T-helper 1 cell (primary cell): ENCODE results near the gene CDKL1.
"Not testable (repeated sequence)": the region's sequence is repeated elsewhere in the genome, so short reads cannot be mapped to it uniquely, and the experiment has no call there.

ENCODE experiments used
- DNase-seq, 5 donors: peaks; one replicate each; pipeline ENCODE4 v3.0.0-alpha.2; 2012 to 2020

Gene CDKL1

DNA sequence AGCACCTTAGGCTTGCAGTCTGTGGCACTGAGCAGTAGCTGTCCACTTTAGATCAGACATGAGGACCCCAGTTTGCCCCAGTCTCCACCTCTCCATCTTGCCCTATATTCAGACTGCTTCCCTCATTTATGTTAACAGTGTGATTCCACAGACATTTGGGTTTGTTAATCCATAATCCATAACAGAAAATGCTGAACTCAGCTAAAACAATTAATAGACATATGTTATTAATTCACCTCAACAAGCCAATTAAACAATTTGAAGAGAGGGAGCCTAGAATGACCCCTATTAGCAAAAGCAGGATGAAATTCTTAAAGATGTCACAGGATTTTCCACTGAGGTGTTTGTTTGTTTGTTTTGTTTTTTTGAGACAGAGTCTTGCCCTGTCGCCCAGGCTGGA lies 9.1 kb downstream of the CDKL1 start:
- no peak for DNase-seq

DNA sequence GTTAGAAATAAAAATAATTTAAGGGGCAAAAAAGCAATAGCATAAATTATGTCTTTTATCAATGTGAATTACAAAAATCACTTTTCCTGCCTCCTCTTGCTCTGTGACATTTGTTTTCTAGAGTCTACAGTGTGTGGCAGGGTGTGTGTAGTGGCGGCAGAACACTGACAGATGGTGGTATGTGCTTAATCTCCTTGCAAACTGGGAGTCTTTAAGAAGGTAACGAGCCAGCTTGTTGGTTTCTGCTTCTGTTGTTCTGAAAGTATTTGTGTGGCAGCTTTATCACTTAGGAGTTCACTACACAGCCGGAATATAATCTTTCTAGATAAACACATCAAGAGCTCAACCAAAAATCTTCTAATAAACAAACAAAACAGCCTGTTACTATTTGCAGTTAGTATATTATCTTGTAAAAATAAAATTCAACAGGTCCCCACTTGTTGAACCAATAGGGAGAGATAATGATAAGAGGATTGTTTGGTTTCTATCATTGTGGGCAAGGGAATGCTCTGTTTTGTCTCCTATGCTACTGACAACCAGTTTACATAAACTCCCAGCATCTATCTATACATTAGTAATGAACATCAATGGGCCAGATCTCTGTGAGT lies 13.0 kb downstream of the CDKL1 start:
- no peak for DNase-seq

DNA sequence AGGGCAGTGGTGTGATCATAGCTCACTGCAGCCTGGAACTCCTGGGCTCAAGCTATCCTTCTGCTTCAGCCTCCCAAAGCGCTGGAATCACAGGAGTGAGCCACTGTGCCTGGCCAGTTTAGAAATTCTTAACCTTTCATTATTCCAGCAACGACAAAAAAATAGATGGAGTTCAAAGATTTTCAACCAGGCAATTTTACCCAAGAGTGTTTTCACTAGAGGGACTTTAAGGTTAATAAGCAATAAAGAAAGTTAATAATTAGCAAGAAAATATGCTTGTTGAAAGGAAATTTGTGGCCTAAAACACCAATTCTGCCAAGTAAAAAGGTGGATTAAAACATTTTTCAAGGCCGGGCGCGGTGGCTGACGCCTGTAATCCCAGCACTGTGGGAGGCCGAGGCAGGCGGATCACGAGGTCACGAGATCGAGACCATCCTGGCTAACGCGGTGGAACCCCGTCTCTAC lies 14.8 kb downstream of the CDKL1 start:
- DNase-seq: no peak

DNA sequence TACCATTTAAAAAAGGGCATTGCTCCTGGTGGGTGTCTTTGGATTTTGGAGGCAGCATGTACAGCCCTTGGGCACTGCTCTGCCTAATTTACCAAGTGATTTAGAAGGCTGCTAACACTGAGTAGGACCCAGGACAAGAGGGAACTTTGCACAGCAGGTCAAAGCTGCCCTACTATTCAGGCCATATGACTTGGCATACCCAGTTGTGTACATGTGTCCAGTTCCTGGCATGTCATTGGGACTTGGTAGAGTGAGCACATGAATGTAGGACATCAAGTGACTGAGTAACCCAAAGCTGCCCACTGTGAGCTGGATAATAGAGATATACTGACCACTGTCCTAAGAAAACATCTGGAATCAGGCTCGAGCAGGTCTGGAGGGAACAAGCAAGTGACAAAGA lies 15.7 kb downstream of the CDKL1 start:
- no peak for DNase-seq

DNA sequence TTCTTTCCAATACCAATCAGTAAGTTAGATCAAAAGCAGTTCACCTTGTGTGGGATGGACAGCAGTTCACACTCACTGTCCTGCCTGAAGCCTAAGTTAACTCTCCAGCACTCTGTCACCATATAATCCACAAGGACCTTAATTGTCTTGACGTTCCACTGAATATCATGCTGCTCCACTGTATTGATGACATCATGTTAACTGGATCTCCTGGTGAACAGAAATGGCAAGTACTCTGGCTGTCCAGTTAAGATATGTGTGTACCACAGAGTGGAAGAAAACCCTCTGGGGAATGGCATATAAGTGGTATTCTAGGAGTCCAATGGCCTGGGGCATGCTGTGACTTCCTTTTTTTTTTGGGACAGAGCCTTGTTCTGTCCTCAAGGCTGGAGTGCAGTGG lies 16.2 kb downstream of the CDKL1 start:
- no peak for DNase-seq

GRCh38 chr14:50379563-50379962 lies 17.1 kb downstream of the CDKL1 start:
- no peak for DNase-seq

DNA sequence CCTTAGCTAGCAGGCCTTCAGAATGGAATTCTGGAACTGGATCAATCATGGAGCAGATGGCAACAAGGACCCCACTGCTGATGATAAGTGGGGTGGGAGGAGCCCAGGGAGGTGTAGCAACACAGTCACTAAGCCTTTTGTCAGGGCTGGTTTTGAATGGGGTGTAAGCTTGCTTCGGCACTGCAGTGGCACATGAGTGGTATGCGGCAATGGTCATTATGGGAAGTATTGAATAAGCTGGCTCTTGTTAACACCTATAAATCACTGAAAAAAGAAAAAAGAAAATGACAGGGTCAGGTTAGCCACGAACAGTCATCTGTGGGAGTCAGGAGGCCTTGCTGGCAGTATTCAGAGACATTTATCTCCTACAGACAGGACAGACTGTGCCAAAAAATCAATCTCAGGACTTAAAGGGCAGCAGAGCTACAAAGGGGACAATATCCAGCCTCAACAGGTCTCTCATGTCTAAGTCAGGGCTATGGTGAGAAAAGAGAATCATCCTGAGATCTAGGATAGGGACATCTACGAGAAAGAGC lies 19.1 kb downstream of the CDKL1 start:
- no peak for DNase-seq

DNA sequence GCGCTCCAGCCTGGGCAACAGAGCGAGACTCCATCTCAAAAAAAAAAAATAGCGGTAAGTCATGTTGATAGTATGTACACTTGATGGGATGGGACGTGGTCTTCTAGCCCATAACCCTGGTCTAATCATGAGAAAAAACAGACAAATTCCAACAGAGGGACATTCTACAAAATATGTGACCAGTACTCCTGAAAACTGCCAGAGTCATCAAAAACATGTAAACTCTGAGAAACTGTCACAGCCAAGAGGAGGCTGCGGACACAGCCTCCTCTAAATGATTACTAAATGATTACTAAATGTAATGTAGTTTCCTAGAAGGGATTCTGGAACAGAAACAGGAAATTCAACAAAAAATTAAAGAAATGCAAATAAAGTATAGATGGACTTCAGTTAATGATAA lies 20.9 kb downstream of the CDKL1 start:
- no peak for DNase-seq

DNA sequence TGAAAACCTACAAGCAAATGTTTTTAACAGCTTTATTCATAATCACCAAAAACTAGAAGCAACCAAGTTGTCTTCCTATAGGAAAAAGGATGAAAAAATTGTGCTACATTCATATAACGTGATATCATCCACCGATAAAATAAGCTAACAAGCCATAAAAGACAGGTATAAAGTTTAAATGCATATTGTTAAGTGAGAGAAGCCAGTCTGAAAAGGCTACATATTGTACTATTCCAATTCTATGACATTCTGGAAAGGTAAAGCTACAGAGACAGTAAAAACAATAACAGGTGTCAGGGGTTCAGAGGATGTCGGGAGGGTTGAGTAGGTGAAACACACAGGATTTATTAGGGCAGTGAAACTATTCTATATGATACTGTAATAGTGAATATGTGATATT lies 22.7 kb downstream of the CDKL1 start:
- no peak for DNase-seq

GRCh38 chr14:50371546-50371945 lies 25.1 kb downstream of the CDKL1 start:
- no peak for DNase-seq

DNA sequence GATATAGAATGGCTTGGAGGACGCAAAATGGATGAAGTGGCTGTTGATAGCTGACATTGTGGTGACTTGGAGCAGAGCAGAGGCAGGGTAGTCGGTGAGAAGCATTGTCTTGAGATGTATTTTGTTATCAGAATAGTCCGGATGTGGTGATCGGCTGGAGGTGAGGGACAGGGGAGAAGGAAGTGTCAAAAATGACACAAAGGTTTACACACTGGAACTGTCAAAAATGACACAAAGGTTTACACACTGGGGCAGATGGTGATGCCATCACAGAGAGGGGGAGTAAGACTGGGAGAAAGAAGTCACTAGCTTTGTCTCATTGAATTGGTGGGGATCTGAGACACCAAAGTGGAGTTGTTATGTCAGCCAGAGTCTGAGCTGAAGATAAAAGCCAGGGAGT lies 30.1 kb downstream of the CDKL1 start:
- DNase-seq: no peak

DNA sequence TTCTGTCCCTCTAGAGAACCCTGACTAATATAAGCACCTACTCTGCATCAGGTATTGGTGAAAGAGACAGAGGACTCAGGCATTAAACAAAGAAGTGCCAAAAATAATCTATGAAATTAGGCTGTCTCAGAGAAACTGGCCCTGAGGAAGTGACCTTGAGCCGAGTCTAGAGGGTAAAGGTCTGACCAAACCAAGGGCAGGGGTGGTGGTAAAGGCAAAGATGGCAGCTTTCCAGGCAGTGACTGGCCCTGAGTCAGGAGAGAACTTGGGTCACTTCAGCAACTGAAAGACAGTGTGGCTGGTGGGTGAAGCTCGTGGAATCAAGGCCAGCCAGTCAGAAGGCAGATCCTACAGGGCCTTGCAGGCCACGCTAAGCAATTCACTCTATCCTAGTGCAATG lies 30.6 kb downstream of the CDKL1 start:
- no peak for DNase-seq

- DNase-seq: not testable (repeated sequence)
Measured at GRCh38 chr14:50365572-50365971, 31.1 kb downstream of the CDKL1 start.

DNA sequence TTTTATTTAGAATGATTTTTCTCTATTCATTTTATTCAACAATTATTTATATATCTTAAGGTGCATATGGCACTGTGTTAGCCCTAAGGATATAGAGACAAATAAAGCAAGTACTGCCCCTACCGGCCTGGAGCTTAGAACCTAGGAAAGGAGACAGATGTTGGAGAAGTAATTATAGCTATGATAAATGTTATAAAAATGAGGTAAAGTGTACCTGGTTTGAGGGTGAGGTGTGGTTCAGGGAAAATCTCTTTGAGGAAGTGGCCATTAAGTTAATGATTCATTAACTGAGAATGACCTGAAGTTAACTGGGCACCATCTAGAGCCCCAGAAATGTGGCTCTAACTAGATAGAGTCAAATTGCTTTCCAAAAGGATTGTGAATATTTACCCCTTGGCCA lies 31.9 kb downstream of the CDKL1 start:
- no peak for DNase-seq

DNA sequence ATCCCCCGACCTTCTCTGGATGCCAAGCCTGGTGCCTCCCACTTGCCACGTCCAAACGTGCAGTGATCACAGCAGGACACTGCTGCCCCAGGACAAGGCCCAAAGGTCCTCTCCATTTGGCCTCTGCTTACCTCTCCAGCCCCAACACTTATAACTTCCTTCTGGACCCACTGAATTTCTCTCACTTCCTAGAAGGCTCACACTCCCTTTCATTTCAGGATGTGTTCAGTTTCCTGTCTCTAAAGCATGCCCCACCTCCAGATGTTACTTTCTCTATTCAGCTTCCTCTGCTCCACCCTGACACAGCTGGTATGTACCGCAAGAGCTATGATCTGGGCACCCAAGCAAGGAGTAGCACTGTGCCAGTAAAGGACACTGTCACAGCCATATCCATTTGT lies 33.0 kb downstream of the CDKL1 start:
- DNase-seq: peak in 3 of 5 donors; percentile 16 to 87 (median 29)

GRCh38 chr14:50362764-50363713 lies 33.6 kb downstream of the CDKL1 start:
- DNase-seq: peak in 1 of 5 donors; percentile 36

DNA sequence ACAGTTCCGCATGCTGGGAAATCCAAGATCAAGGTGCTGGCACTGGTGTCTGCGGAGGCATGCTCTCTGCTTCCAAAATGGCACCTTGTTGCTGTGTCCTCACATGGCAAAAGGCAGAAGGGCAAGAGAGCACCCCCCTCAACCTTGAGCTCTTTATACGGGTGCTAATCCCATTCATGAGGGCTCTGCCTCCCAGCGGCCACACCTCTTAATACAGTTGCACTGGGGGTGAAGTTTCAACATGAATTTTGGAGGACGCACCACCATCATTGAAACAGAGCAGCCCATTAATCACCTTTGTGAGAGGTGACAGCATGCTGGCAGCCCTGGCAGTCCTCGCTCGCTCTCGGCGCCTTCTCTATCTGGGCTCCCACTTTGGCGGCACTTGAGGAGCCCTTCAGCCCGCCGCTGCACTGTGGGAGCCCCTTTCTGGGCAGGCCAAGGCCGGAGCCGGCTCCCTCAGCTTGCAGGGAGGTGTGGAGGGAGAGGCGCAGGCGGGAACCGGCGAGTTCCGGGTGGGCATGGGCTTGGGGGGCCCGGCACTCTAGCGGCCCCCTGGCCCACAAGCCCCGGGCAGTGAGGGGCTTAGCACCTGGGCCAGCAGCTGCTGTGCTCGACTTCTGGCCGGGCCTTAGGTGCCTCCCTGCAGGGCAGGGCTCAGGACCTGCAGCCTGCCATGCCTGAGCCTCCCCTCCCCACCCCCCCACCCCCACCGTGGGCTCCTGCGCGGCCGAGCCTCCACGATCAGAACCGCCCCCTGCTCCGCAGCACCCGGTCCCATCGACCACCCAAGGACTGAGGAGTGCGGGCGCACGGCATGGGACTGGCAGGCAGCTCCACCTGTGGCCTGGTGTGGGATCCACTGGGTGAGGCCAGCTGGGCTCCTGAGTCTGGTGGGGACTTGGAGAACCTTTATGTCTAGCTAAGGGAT lies 34.9 kb downstream of the CDKL1 start:
- not testable (repeated sequence) for DNase-seq

DNA sequence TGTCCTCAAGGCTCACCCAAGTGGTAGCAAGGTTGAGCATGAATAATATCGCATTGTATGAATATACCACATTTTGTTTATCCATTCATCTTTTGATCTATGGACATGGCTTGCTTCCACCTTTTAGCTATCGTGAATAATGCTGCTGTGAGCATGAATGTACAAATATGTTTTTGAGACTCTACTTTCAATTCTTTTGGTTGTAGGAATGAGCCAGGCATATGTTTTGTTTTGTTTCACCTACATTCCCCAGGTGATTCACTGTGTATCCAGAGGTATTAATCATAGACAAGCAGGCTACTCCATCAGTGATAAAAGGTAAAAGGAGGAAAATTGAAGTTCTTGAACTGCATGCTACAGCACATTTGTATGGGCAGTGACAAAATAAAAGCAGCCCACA lies 35.8 kb downstream of the CDKL1 start:
- DNase-seq: no peak

GRCh38 chr14:50360093-50360492 lies 36.6 kb downstream of the CDKL1 start:
- DNase-seq: no peak

DNA sequence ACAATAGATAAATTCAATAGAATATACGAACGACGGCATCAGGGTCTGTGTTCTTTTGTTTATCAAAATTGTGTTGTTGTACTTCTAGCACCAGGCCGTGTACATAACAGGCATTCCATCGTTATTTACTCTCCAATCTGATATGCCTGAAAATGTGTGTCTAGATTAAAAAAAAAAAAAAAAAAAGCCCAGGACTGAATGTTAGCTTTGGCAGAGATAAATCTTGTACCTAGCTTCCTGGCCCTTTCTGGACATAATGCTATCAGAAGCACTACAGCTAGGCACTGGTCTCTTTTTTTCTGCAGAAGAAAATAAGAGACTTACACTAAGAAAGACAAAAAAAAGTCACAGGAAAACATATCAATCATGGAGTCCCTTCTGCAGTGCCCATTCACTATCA lies 37.0 kb downstream of the CDKL1 start:
- DNase-seq: no peak

DNA sequence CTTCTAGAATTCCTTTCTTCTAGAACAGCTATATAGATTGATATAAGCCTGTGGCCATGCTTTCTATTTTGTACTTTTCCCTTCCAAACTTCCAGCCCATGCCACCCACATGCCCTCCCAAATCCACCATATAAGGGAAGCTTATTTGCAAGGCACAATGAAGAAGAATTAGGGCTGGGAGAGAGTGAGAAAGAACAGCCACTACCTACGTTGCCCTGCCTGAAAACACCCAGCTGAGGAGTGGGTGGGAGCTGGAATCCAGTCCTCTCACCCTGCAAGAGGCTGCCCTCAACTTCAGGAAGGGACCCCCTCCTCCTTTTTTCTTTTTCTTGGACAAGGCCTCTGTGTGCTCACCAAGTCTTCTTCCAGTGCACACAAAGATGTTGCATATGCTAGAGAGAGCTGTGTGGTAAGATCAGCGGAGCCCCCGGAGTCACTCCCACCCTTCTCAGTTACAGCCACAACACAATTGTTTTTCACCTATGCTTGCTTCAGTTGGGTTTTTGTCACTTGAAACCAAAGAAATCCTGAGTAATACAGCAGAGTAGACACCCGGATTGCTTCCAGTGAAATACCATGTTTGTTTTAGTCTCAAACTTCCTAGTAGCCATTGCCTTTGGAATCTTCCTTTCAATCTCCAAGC lies 38.8 kb downstream of the CDKL1 start:
- no peak for DNase-seq

- DNase-seq: no peak
Measured at GRCh38 chr14:50357124-50357523, 39.6 kb downstream of the CDKL1 start.
